Type B pancreatic cell (in vitro differentiated cells): ENCODE results near the gene HPS5. TPM values are rescaled to one million over a fixed set of nuclear protein-coding genes. Genes with fewer than 3 reads are reported as not detected.
"Not testable (repeated sequence)": the region's sequence is repeated elsewhere in the genome, so short reads cannot be mapped to it uniquely, and the experiment has no call there.

ENCODE experiments used
- DNase-seq: peaks from one replicate; pipeline ENCODE4 v3.0.0; 2021; ENCODE audit warnings: mixed read lengths; ENCODE audit not compliant: unreplicated experiment; ENCODE audit errors: extremely low spot score
- H3K27ac Mint-ChIP-seq: 2 replicates; pipeline ENCODE4 v1.8.0; 2021; ENCODE audit warnings: mild to moderate bottlenecking, mixed read lengths
- H3K27me3 Mint-ChIP-seq: 2 replicates; pipeline ENCODE4 v1.8.0; 2021; ENCODE audit warnings: mixed read lengths
- H3K36me3 Mint-ChIP-seq: 2 replicates; pipeline ENCODE4 v1.8.0; 2021; ENCODE audit warnings: mixed read lengths
- H3K4me1 Mint-ChIP-seq: one replicate; pipeline ENCODE4 v1.8.0; 2021; ENCODE audit warnings: mixed read lengths; ENCODE audit not compliant: unreplicated experiment
- H3K4me3 Mint-ChIP-seq: 2 replicates; pipeline ENCODE4 v1.8.0; 2021; ENCODE audit warnings: mild to moderate bottlenecking, mixed read lengths
- H3K9me3 Mint-ChIP-seq: 2 replicates; pipeline ENCODE4 v1.8.0; 2021; ENCODE audit warnings: mixed read lengths
- CTCF ChIP-seq: fragments of 200-600 bp; sonication (generic); conservative IDR thresholded peaks from 2 replicates; pipeline ENCODE4 v1.5.0; 2021; ENCODE audit warnings: antibody characterized with exemption, mild to moderate bottlenecking
- total RNA-seq: library from RNA; stranded (reverse); gene quantifications from 2 replicates; pipeline ENCODE4 v1.2.1, GENCODE V29; 2021; ENCODE audit warnings: low replicate concordance

Gene HPS5
- total RNA-seq, 1 donor from 2014 or later = 18.9 TPM

DNA sequence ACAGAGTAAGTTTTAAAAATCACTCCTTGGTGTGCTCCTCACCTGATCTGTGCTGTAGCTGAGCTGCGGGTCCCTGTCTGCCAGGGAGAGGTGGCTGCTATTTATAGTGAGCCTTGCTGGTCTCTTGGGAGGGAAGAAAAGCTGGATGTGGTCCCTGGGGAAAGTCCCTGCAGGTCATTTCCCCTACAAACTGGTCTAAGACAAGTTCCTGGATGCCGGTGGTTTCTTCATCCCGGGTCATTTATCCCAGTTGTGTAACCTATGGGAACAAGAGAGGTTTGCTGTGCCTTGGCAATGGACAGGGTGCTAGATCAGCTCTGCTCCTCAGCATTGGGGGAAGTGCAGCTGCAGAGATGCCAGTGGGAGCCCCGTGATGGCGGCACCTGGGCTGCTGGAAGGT lies 73.4 kb downstream of the HPS5 start, which contains the start of gene SAA2:
Gene SAA2, minus strand, starts transcription at position 108 of the 400 bp plus-strand sequence. CDS start 657 bp downstream, outside the sequence.
- Mint-ChIP-seq H3K9me3 (no peaks in the 10 kb centered on the region), H3K36me3 (no peaks in the 10 kb centered on the region), H3K4me3 (no peak within 1 kb of the TSS), H3K27me3 (peaks cover 3% of the 10 kb centered on the region), H3K4me1 (no peaks in the 10 kb centered on the region), H3K27ac (no peak within 1 kb of the TSS)
- no peak for DNase-seq
- no peak for TF ChIP-seq CTCF

DNA sequence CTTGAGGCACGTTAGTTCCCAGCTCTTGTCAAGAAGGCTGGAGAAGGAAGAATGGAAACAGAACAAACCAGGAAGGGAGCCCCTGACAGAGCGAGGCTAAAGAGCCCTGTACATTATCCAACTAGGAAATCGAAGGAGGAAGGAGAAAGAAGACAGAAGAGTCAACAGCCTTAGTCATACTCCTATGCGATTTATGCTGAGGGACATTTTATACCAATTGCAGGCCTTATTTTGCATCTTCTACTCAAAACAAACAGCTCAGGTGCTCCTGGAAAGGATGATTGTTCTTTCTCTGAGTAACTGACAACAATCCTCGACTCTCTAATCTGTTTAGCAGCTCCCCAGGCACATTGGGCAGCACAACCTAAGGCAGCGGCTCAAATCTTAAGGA lies 74.8 kb downstream of the HPS5 start:
- DNase-seq, H3K27ac Mint-ChIP-seq, H3K9me3 Mint-ChIP-seq, H3K36me3 Mint-ChIP-seq, H3K4me3 Mint-ChIP-seq, H3K4me1 Mint-ChIP-seq, H3K27me3 Mint-ChIP-seq: not testable (repeated sequence)

DNA sequence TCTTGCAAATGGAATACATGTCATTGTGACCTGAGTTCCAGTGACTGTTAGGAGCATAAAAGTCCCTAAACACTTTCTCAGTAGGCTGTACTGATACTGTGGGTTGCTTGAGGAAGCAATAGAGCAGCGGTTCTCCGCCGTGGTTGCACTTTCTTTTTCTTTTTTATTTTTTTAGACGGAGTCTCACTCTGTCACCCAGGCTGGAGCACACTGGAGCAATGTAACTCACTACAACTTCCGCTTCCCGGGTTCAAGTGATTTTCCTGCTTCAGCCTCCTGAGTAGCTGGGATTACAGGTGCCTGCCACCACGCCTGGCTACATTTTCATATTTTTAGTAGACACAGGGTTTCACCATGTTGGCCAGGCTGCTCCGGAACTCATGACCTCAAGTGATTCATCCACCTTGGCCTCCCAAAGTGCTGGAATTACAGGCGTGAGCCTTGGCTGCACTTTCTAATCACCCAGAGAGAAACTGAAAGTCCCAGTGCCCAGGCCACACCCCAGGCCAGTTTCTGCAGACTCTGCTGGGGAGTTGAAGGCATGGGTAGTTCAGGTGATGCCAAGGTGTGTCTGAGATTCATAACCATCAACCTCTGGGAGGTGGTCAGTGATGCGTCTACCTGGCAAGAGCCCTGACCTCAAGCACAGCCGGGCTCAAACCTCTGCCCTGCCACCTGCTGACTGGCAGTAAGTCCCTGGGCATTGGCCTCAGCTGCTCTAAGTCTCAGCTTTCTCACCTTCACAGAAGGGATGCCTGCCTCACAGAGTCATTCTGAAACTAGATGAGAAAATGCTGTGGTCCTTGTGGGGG lies 75.4 kb downstream of the HPS5 start:
- not testable (repeated sequence) for H3K9me3 Mint-ChIP-seq, H3K4me1 Mint-ChIP-seq, H3K4me3 Mint-ChIP-seq, DNase-seq, H3K27ac Mint-ChIP-seq, H3K36me3 Mint-ChIP-seq, H3K27me3 Mint-ChIP-seq

DNA sequence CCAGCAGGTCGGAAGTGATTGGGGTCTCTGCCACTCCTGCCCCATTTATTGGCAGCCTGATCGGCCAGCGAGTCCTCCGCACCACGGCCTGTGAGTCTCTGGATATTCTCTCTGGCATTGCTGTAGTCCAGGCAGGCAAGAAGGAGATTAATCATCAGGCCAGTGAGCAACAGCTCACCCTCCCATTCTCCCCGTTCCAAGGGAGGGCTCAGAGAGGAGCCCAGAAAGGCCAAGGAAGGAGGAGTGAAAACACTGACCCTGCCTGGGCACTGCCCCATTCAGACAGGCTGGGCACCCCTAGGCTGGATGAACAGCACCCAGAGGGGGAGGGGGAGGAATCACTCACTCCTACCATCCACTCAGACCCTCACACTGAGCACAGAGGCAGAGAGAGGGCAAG lies 76.5 kb downstream of the HPS5 start:
- H3K4me1 Mint-ChIP-seq = no peaks in the 10 kb centered on the region
- no peaks in the 10 kb centered on the region for H3K36me3 Mint-ChIP-seq
- H3K9me3 Mint-ChIP-seq = no peaks in the 10 kb centered on the region
- no peak overlapping the region for H3K27ac Mint-ChIP-seq
- no peak overlapping the region for H3K4me3 Mint-ChIP-seq
- H3K27me3 Mint-ChIP-seq = peaks cover 9% of the 10 kb centered on the region
- TF ChIP-seq CTCF = no peak
- no peak for DNase-seq

DNA sequence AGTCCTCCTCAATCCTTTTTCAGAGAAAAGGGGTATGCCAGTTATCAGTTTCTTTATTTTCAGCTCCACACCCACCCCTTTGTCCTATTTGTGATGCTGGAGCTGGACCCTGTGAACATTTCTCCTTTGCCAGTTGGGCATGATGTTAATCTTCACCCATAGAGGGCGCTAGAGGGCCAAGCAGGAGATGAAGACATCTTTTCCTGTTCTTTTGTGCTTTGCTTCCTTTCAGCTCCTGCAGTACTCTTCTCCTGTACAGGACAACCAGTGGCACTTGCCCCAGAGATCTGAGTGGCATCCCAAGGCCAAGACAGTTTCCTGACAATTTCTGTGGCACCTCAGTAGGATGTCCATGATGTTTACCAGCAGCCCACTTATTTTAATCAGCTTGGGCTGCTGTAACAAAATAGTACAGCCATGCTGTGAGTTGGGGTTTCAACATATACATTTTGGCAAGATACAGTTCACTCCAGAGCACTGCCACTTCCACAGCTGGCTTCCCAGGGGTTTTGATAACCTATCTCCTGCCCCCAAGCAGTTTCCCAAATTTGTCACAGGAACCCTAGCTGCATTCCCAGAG lies 78.1 kb downstream of the HPS5 start:
- no peak overlapping the region for H3K27ac Mint-ChIP-seq
- H3K9me3 Mint-ChIP-seq = no peaks in the 10 kb centered on the region
- H3K36me3 Mint-ChIP-seq = no peaks in the 10 kb centered on the region
- peaks cover 14% of the 10 kb centered on the region for H3K27me3 Mint-ChIP-seq
- H3K4me1 Mint-ChIP-seq = no peaks in the 10 kb centered on the region
- peak; percentile 86 for TF ChIP-seq CTCF
- H3K4me3 Mint-ChIP-seq = no peak overlapping the region
- DNase-seq = no peak

DNA sequence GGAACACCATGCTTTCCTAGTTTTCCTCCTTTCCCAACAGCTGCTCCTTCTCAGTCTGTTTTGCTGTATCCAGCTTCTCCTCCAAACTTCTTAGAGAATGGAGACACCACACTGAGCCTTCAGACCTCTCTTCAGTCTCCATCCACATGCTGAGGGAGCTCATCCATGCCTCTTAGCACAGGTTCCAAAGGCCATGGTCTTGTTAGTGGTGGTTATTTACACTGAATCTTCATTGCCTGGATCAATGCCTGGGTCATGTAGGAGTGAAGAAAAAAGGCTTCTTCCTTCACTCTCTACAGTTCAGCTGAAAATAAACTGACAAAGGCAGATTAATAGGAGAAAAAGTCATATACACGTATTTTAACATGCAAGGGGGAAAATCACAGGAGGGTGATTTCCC lies 82.3 kb downstream of the HPS5 start:
- TF ChIP-seq CTCF = no peak
- Mint-ChIP-seq H3K36me3 (no peaks in the 10 kb centered on the region), H3K27me3 (peaks cover 33% of the 10 kb centered on the region), H3K4me3 (no peak overlapping the region), H3K4me1 (no peaks in the 10 kb centered on the region), H3K9me3 (no peaks in the 10 kb centered on the region), H3K27ac (no peak overlapping the region)
- DNase-seq = no peak
